HepG2 (cell line): ENCODE data around the gene FAM234B. TPM values are rescaled to one million over a fixed set of nuclear protein-coding genes. Genes with fewer than 3 reads are reported as not detected.

Experiments used
- ATAC-seq: fragments of 200-7000 bp; cut with Tn5 transposase; 3 replicates; pipeline ENCODE4 v1.9.1; 2020; ENCODE audit warnings: mild to moderate bottlenecking, moderate library complexity
- BruUV-seq: library from RNA; stranded (reverse); fragments of 400-500 nt; replicated peaks from 2 replicates; lab custom pipeline; 2021; lab: Mats Ljungman, UMichigan
- CTCF ChIA-PET: fragments of 300-600 bp; formaldehyde crosslinking; extraction: SDS; loops from one replicate; lab custom pipeline; 2021; ENCODE audit warnings: low total read pairs, inconsistent platforms, low intra/inter-chr PET ratio; lab: Yijun Ruan, JAX
- POLR2A ChIA-PET: fragments of 350-600 bp; sonication (Branson Sonifier 250); formaldehyde crosslinking; loops from one replicate; lab custom pipeline; 2020; ENCODE audit warnings: antibody characterized with exemption, inconsistent platforms; lab: Yijun Ruan, JAX
- DNase-seq: peaks from one replicate; pipeline ENCODE4 v3.0.0-alpha.2; 2015; ENCODE audit warnings: low spot score
- FAIRE-seq: peaks from 3 replicates; lab custom pipeline; 2011; peaks lifted over from hg19 to GRCh38; lab: Jason Lieb, UNC
- H2AFZ ChIP-seq: one replicate; pipeline ENCODE4 v1.6.1; 2011; ENCODE audit warnings: low read length, inconsistent platforms
- H3K27ac ChIP-seq: fragments of 300-600 bp; 3 replicates; pipeline ENCODE4 v1.8.0; 2011; ENCODE audit warnings: mixed run types, mild to moderate bottlenecking, mixed read lengths, low read length, inconsistent platforms; ENCODE audit not compliant: insufficient read depth; ENCODE audit errors: extremely low read length
- H3K27me3 ChIP-seq, 2 experiments: fragments of 200-600 bp in 1 of 2; 2 replicates in 1 of 2; 3 replicates in 1 of 2; pipeline versions ENCODE4 v1.6.0 to v1.8.0; 2011; ENCODE audit warnings: low read length in 2 of 2, mild to moderate bottlenecking in 2 of 2, moderate library complexity in 2 of 2, inconsistent platforms in 1 of 2; ENCODE audit not compliant: insufficient read depth in 2 of 2, control insufficient read depth in 1 of 2
- H3K36me3 ChIP-seq, 2 experiments: fragments of 200-600 bp in 1 of 2; replicated peaks in 1 of 2; 2 replicates in 1 of 2; 3 replicates in 1 of 2; pipeline versions ENCODE4 v1.5.1 to v1.8.0; 2011; ENCODE audit warnings: low read length in 2 of 2, inconsistent platforms in 1 of 2; ENCODE audit not compliant: insufficient read depth in 2 of 2, control insufficient read depth in 1 of 2
- H3K4me1 ChIP-seq: 2 replicates; pipeline ENCODE4 v1.5.1; 2012; ENCODE audit warnings: low read length, inconsistent platforms; ENCODE audit not compliant: insufficient read depth
- H3K4me2 ChIP-seq: 2 replicates; pipeline ENCODE4 v1.6.0; 2011; ENCODE audit warnings: low read depth, low read length, inconsistent platforms
- H3K4me3 ChIP-seq, 3 experiments: fragments of 200-600 bp in 1 of 3; sonication (generic), shearing (Covaris generic) in 1 of 3; replicated peaks in 1 of 3; 2 replicates each; pipeline ENCODE4 v1.5.1; 2011 to 2016; ENCODE audit warnings: low read length in 3 of 3, inconsistent platforms in 2 of 3, low read depth in 2 of 3, mild to moderate bottlenecking in 2 of 3, control low read depth in 1 of 3, mixed read lengths in 1 of 3; ENCODE audit not compliant: insufficient read depth in 1 of 3
- H3K79me2 ChIP-seq: one replicate; pipeline ENCODE4 v1.6.1; 2011; ENCODE audit warnings: low read length, inconsistent platforms; ENCODE audit not compliant: insufficient read depth
- H3K9ac ChIP-seq: 2 replicates; pipeline ENCODE4 v1.6.0; 2011; ENCODE audit warnings: mild to moderate bottlenecking, low read depth, low read length, inconsistent platforms; ENCODE audit not compliant: insufficient read depth
- H3K9me3 ChIP-seq: 2 replicates; pipeline ENCODE4 v1.5.1; 2012; ENCODE audit warnings: mild to moderate bottlenecking, low read length
- H4K20me1 ChIP-seq: 2 replicates; pipeline ENCODE4 v1.6.0; 2011; ENCODE audit warnings: inconsistent platforms, mild to moderate bottlenecking, low read length, moderate library complexity; ENCODE audit not compliant: insufficient read depth
- ZNF142 ChIP-seq: sonication (generic); formaldehyde crosslinking; IDR thresholded peaks from 2 replicates; pipeline ENCODE4 v1.4.0; 2020; ENCODE audit warnings: missing genetic modification reagents
- ZNF180 ChIP-seq: sonication (generic); formaldehyde crosslinking; IDR thresholded peaks from 2 replicates; pipeline ENCODE4 v1.4.0; 2020; ENCODE audit warnings: low read depth, missing genetic modification reagents, borderline replicate concordance
- WGBS: methylation state at CpG from one replicate; pipeline ENCODE4 v1.1.6; 2017; ENCODE audit warnings: low lambda C conversion rate; 5-methylcytosine and 5-hydroxymethylcytosine counted together
- in situ Hi-C: cut with HindIII; loops from 2 replicates; pipeline ENCODE4 v1.10.0; 2017; ENCODE audit warnings: low pct_unique_long_range_greater_than_20kb; ENCODE audit not compliant: extremely low pct_ligation_motif_present
- intact Hi-C: fragments of 100-400 bp; cut with micrococcal nuclease; formaldehyde crosslinking; loops from one replicate; pipeline ENCODE4 v1.10.0; 2022; ENCODE audit not compliant: unreplicated experiment
- polyA plus RNA-seq, 8 experiments: library from polyadenylated mRNA; depleted of rRNA in 3 of 8; stranded (reverse) in 7 of 8; unstranded in 1 of 8; fragments of >200 nt; fragmentation: Illumina TruSeq in 4 of 8; extraction: Trizol in 4 of 8; gene quantifications; 2 replicates each; pipeline versions ENCODE4 v1.2.1 to v1.2.3, GENCODE V29; 2011 to 2016; ENCODE audit warnings: low read depth in 4 of 8, missing spikeins in 1 of 8, mixed read lengths in 1 of 8; ENCODE audit not compliant: insufficient read depth in 1 of 8
- total RNA-seq, 5 experiments: library from RNA; depleted of rRNA; stranded (reverse); fragments of >200 nt; fragmentation: Illumina TruSeq; extraction: Trizol; gene quantifications; 2 replicates each; pipeline ENCODE4 v1.2.3, GENCODE V29; 2016; ENCODE audit warnings: low read depth in 1 of 5

FAM234B gene
- total and polyA plus RNA-seq, 2 of the 13 experiments (the other 11 are each of a cell fraction or from before 2014, with no cell fraction given), result 7.8 to 13.8 TPM

GRCh38 chr12:12998248-12998647, 45.9 kb upstream of the FAM234B start:
- WGBS, result 94% methylated on average over 4 of the region's 4 CpGs
- DNase-seq, result no peak
- Histone ChIP-seq H3K27ac (no peak overlapping the region), H4K20me1 (peaks cover 4% of the 10 kb centered on the region; the same call in 1 of the 2 replicates), H3K9me3 (no peaks in the 10 kb centered on the region), H3K9ac (no peak overlapping the region), H3K4me3 (no peak overlapping the region), H3K4me2 (peak overlapping the region; percentile 82), H3K79me2 (peaks cover 6% of the 10 kb centered on the region), H3K4me1 (peaks cover 27% of the 10 kb centered on the region), H3K36me3 (peaks cover 0 to 5% of the 10 kb centered on the region in 2 experiments; a peak in 1 of 5 replicates), H3K27me3 (no peaks in the 10 kb centered on the region; a peak in 1 of 5 replicates)
- in situ Hi-C loops, result no loop called here
- TF ChIP-seq ZNF180 (CRISPR knock-in tag) (peak; percentile 77; the same call in 1 of the 2 replicates), ZNF142 (CRISPR knock-in tag) (no peak)
- TF ChIP-seq, all 625 proteins: peak for 1
- no TSS peak for BruUV-seq
- ChIA-PET POLR2A (no interaction called here), CTCF (no interaction called here)
- ATAC-seq (no peak), FAIRE-seq (no peak)
- intact Hi-C loops, result no loop called here
- no peak overlapping the region for H2AFZ ChIP-seq
